GM18505 (cell line): Measurements from ENCODE around the gene SYT6.

Source experiments
- ATAC-seq: cut with Tn5 transposase; IDR thresholded peaks from one replicate; pipeline ENCODE4 v1.9.1; 2021; ENCODE audit not compliant: unreplicated experiment
- POLR2A ChIP-seq: IDR thresholded peaks from 4 replicates; pipeline ENCODE4 v1.6.1; 2011; ENCODE audit warnings: borderline replicate concordance; ENCODE audit not compliant: insufficient read depth, insufficient read length; ENCODE audit errors: extremely low read depth

Gene SYT6

GRCh38 chr1:114173680-114174079 lies 20.0 kb upstream of the SYT6 start:
- no peak for ATAC-seq
- no peak for TF ChIP-seq POLR2A

- ATAC-seq, result no peak
- TF ChIP-seq POLR2A, result no peak
Observed at GRCh38 chr1:114169509-114169908, 15.8 kb upstream of the SYT6 start.

- no peak for ATAC-seq
- TF ChIP-seq POLR2A, result no peak
Observed at GRCh38 chr1:114167226-114167625, 13.6 kb upstream of the SYT6 start.

- TF ChIP-seq POLR2A, result no peak
- no peak for ATAC-seq
Observed at GRCh38 chr1:114164840-114165543, 11.3 kb upstream of the SYT6 start.

- no peak for ATAC-seq
- no peak for TF ChIP-seq POLR2A
Observed at GRCh38 chr1:114159941-114160340, 6.3 kb upstream of the SYT6 start.

- no peak for TF ChIP-seq POLR2A
- ATAC-seq, result no peak
Observed at GRCh38 chr1:114157275-114157660, 3.6 kb upstream of the SYT6 start.

- no peak for TF ChIP-seq POLR2A
- ATAC-seq, result no peak
Observed at GRCh38 chr1:114156538-114157274, 3.0 kb upstream of the SYT6 start.

GRCh38 chr1:114155706-114156105 lies 2.0 kb upstream of the SYT6 start:
- TF ChIP-seq POLR2A, result no peak
- no peak for ATAC-seq

GRCh38 chr1:114154963-114155322 lies 1.3 kb upstream of the SYT6 start:
- TF ChIP-seq POLR2A, result no peak
- ATAC-seq, result no peak

- TF ChIP-seq POLR2A, result no peak
- no peak for ATAC-seq
Observed at GRCh38 chr1:114154146-114154962, 685 bp upstream of the SYT6 start.

- no peak for ATAC-seq
- no peak for TF ChIP-seq POLR2A
Observed at GRCh38 chr1:114152508-114153260, 985 bp downstream of the SYT6 start.

- no peak for TF ChIP-seq POLR2A
- ATAC-seq, result no peak
Observed at GRCh38 chr1:114152089-114152507, 1.6 kb downstream of the SYT6 start.

- TF ChIP-seq POLR2A, result no peak
- no peak for ATAC-seq
Observed at GRCh38 chr1:114150016-114150415, 3.7 kb downstream of the SYT6 start.
